ENCODE data around the gene LHX5. TPM values are rescaled to one million over a fixed set of nuclear protein-coding genes. Genes with fewer than 3 reads are reported as not detected.

The LHX5 gene
- total RNA-seq, 1 experiment from 2014 or later, result 1.9 TPM

GRCh38 chr12:113418213-113418879, 53.3 kb downstream of the LHX5 start:
- Histone ChIP-seq H3K9me3 (ENCODE audit: control insufficient read depth, low read depth, low read length) (no peaks in the 10 kb centered on the region), H3K4me2 (ENCODE audit: insufficient read depth, insufficient read length, low read length) (no peak overlapping the region), H4K91ac (ENCODE audit: insufficient read length, low read depth, low read length) (no peak overlapping the region), H4K8ac (replicated peaks; ENCODE audit: insufficient read length, low read depth, low read length) (no peak overlapping the region), H3K4me1 (ENCODE audit: insufficient read depth, low read length) (no peaks in the 10 kb centered on the region), H3K56ac (ENCODE audit: insufficient read length, low read depth, low read length) (no peak overlapping the region), H3K23ac (ENCODE audit: insufficient read length, low read depth, low read length) (no peak overlapping the region), H4K20me1 (ENCODE audit: control insufficient read depth, insufficient read depth, insufficient read length) (no peaks in the 10 kb centered on the region), H3K18ac (ENCODE audit: insufficient read length, low read depth, low read length) (no peak overlapping the region), H2BK15ac (ENCODE audit: low read depth, low read length) (no peak overlapping the region), H3T11ph (ENCODE audit: low read length) (no peak overlapping the region), H3K14ac (ENCODE audit: insufficient read depth, low read length) (no peak overlapping the region), H2BK5ac (ENCODE audit: insufficient read length, low read length) (no peak overlapping the region), H3K23me2 (ENCODE audit: insufficient read length, low read depth, low read length, poor library complexity, severe bottlenecking) (no peaks in the 10 kb centered on the region), H3K27me3 (ENCODE audit: insufficient read depth, low read length) (no peaks in the 10 kb centered on the region), H3K27ac (ENCODE audit: insufficient read length, low read depth, low read length) (no peak overlapping the region), H3K4ac (ENCODE audit: low read depth, low read length) (no peak overlapping the region), H3K79me2 (ENCODE audit: insufficient read depth, low read length) (no peaks in the 10 kb centered on the region), H2BK12ac (ENCODE audit: insufficient read length, low read depth, low read length) (no peak overlapping the region), H2AK5ac (ENCODE audit: insufficient read length, low read length) (no peak overlapping the region), H2AFZ (ENCODE audit: low read length) (no peak overlapping the region), H2BK20ac (ENCODE audit: low read depth, low read length, poor library complexity, severe bottlenecking) (no peak overlapping the region), H4K5ac (ENCODE audit: insufficient read length, low read depth, low read length) (no peak overlapping the region), H3K9ac (ENCODE audit: extremely low read depth, insufficient read length, low read length) (no peak overlapping the region), H3K79me1 (ENCODE audit: insufficient read depth, low read depth, low read length, poor library complexity, severe bottlenecking) (no peaks in the 10 kb centered on the region), H2BK120ac (ENCODE audit: low read depth, low read length, poor library complexity, severe bottlenecking) (no peak overlapping the region)
- no CpG with 5 or more reads among the region's 13 CpGs for WGBS (ENCODE audit: extremely low coverage, insufficient read length, low lambda C conversion rate)
- no peak for DNase-seq
- H3K27me3 Mint-ChIP-seq (ENCODE audit: low read depth), result no peaks in the 10 kb centered on the region; the same call in none of the 2 replicates
- no peak overlapping the region for H3K4me3 Mint-ChIP-seq
- no peak for TF ChIP-seq CTCF (conservative IDR thresholded peaks at IDR 0.05)
- no peaks in the 10 kb centered on the region for H3K9me3 Mint-ChIP-seq
- H3K36me3 Mint-ChIP-seq (ENCODE audit: insufficient read depth in 1 of 3, low read depth in 3 of 3), result no peaks in the 10 kb centered on the region
- H3K27ac Mint-ChIP-seq, result peak overlapping the region in 1 of 3 experiments; percentile 71; a peak in 2 of 7 replicates
- H3K4me1 Mint-ChIP-seq, result peaks cover 12 to 28% of the 10 kb centered on the region in 2 experiments
